ENCODE data around the gene IMMP2L. TPM values are rescaled to one million over a fixed set of nuclear protein-coding genes. Genes with fewer than 3 reads are reported as not detected.

IMMP2L gene
- polyA plus RNA-seq, 1 donor (not counting 4 experiments of a cell fraction or from before 2014, with no cell fraction given): 14.1 TPM

DNA sequence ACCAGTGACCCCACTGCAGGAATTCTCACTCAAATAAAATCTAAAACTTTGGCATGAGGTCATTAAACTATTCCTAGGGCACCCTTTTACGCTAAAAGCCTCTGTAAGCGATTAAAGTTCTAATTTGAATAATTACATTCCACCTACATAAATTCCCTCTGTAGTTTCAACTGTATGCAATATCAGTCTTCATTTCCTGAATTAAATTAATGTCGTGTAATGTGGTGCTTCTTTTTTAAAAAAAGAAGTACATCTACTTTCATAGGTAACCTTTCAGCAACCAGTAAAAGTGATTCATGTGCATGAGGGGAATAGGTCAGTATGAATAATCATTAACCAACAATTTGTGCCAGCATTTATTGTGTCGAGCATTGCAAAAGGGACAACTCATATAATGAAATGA is 44.7 kb downstream of the IMMP2L start:
- H3K4me1 ChIP-seq (ENCODE audit: control insufficient read depth, extremely low read depth, insufficient read depth, low read length): peaks cover 7% of the 10 kb centered on the region
- H2AFZ ChIP-seq (ENCODE audit: control insufficient read depth, low read length): no peak overlapping the region
- H3K4me2 ChIP-seq (ENCODE audit: control insufficient read depth, extremely low read depth, insufficient read depth, low read depth, low read length): no peak overlapping the region
- no peaks in the 10 kb centered on the region for H3K9me3 ChIP-seq (ENCODE audit: control insufficient read depth, low read depth, low read length)
- no peak for TF ChIP-seq EZH2 (IDR thresholded peaks at IDR 0.05; ENCODE audit: low read length)
- TF ChIP-seq, protein P1, sequence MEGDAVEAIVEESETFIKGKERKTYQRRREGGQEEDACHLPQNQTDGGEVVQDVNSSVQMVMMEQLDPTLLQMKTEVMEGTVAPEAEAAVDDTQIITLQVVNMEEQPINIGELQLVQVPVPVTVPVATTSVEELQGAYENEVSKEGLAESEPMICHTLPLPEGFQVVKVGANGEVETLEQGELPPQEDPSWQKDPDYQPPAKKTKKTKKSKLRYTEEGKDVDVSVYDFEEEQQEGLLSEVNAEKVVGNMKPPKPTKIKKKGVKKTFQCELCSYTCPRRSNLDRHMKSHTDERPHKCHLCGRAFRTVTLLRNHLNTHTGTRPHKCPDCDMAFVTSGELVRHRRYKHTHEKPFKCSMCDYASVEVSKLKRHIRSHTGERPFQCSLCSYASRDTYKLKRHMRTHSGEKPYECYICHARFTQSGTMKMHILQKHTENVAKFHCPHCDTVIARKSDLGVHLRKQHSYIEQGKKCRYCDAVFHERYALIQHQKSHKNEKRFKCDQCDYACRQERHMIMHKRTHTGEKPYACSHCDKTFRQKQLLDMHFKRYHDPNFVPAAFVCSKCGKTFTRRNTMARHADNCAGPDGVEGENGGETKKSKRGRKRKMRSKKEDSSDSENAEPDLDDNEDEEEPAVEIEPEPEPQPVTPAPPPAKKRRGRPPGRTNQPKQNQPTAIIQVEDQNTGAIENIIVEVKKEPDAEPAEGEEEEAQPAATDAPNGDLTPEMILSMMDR (optimal IDR thresholded peaks at IDR 0.05 in 1 of 3, IDR thresholded peaks at IDR 0.05 in 1 of 3, conservative IDR thresholded peaks at IDR 0.05 in 1 of 3; ENCODE audit: extremely low read depth in 1 of 3, insufficient read depth in 2 of 3, low read length in 3 of 3): no peak
- no peak overlapping the region for H3K27ac ChIP-seq (ENCODE audit: control insufficient read depth, insufficient read depth, low read length)
- FAIRE-seq (no peak), DNase-seq (ENCODE audit: low read depth, low spot score) (no peak)
- no peaks in the 10 kb centered on the region for H3K9me1 ChIP-seq (ENCODE audit: control insufficient read depth, extremely low read depth, insufficient read depth, low read length)
- no peak overlapping the region for H3K4me3 ChIP-seq (ENCODE audit: control insufficient read depth in 2 of 3, extremely low read depth in 1 of 3, insufficient read depth in 2 of 3, low read depth in 1 of 3, low read length in 3 of 3)
- H3K9ac ChIP-seq (ENCODE audit: control insufficient read depth, extremely low read depth, insufficient read depth, low read length): no peak overlapping the region
- no peaks in the 10 kb centered on the region for H4K20me1 ChIP-seq (ENCODE audit: control insufficient read depth, extremely low read depth, insufficient read depth, low read length)
- no peaks in the 10 kb centered on the region for H3K36me3 ChIP-seq (ENCODE audit: control insufficient read depth in 2 of 2, extremely low read depth in 1 of 2, insufficient read depth in 2 of 2, low read length in 2 of 2)
- no peaks in the 10 kb centered on the region for H3K27me3 ChIP-seq (ENCODE audit: control insufficient read depth, extremely low read depth, insufficient read depth, low read length)
- dilution Hi-C loops (cut with MboI; ENCODE audit: extremely low pct_ligation_motif_present, low sequenced_read_pairs): no loop called here
- no peaks in the 10 kb centered on the region for H3K79me2 ChIP-seq (ENCODE audit: control insufficient read depth, insufficient read depth, low read length)

DNA sequence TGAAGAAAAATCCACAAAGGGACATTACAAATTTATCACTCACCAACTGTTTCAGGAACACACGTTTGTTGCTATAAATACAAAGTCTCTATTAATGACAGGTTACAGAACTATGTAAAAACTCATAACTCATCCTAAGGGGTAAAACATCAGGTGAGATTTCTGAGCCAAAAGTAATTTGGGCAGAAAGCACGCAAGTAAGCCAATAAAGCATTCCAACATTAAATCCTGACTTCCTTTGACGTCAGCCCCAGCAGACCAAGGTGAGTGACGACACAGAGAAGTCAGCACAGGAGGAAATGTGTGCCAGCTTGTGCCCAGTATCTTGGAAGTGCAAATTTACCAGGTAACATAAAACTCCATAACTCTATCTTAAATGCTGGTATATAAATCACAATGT is 45.7 kb downstream of the IMMP2L start:
- Histone ChIP-seq H3K4me2 (ENCODE audit: control insufficient read depth, extremely low read depth, insufficient read depth, low read depth, low read length) (peak overlapping the region; percentile 42), H3K4me1 (ENCODE audit: control insufficient read depth, extremely low read depth, insufficient read depth, low read length) (peaks cover 7% of the 10 kb centered on the region), H3K27me3 (ENCODE audit: control insufficient read depth, extremely low read depth, insufficient read depth, low read length) (no peaks in the 10 kb centered on the region), H3K36me3 (ENCODE audit: control insufficient read depth in 2 of 2, extremely low read depth in 1 of 2, insufficient read depth in 2 of 2, low read length in 2 of 2) (no peaks in the 10 kb centered on the region), H3K79me2 (ENCODE audit: control insufficient read depth, insufficient read depth, low read length) (no peaks in the 10 kb centered on the region), H3K9ac (ENCODE audit: control insufficient read depth, extremely low read depth, insufficient read depth, low read length) (no peak overlapping the region), H3K9me1 (ENCODE audit: control insufficient read depth, extremely low read depth, insufficient read depth, low read length) (no peaks in the 10 kb centered on the region), H3K27ac (ENCODE audit: control insufficient read depth, insufficient read depth, low read length) (peak overlapping the region; percentile 8), H3K9me3 (ENCODE audit: control insufficient read depth, low read depth, low read length) (no peaks in the 10 kb centered on the region), H3K4me3 (ENCODE audit: control insufficient read depth in 2 of 3, extremely low read depth in 1 of 3, insufficient read depth in 2 of 3, low read depth in 1 of 3, low read length in 3 of 3) (no peak overlapping the region), H2AFZ (ENCODE audit: control insufficient read depth, low read length) (no peak overlapping the region), H4K20me1 (ENCODE audit: control insufficient read depth, extremely low read depth, insufficient read depth, low read length) (no peaks in the 10 kb centered on the region)
- TF ChIP-seq, protein P1 (optimal IDR thresholded peaks at IDR 0.05 in 1 of 3, IDR thresholded peaks at IDR 0.05 in 1 of 3, conservative IDR thresholded peaks at IDR 0.05 in 1 of 3; ENCODE audit: extremely low read depth in 1 of 3, insufficient read depth in 2 of 3, low read length in 3 of 3): no peak
- TF ChIP-seq EZH2 (IDR thresholded peaks at IDR 0.05; ENCODE audit: low read length): no peak
- dilution Hi-C loops (cut with MboI; ENCODE audit: extremely low pct_ligation_motif_present, low sequenced_read_pairs): no loop called here
- FAIRE-seq (peak; percentile 5), DNase-seq (ENCODE audit: low read depth, low spot score) (no peak)

All from keratinocyte (primary cell).